Measurements from ENCODE around the gene ENPP7.

Gene ENPP7

GRCh38 chr17:79781012-79781650 lies 50.4 kb downstream of the ENPP7 start:
- peaks cover 0 to 17% (median 14%) of the 10 kb centered on the region in 4 donors for H3K4me1 ChIP-seq
- intact Hi-C loops (cut with DNase I; ENCODE audit: low total_unique reads), result no loop called here
- H3K4me3 ChIP-seq, result no peak overlapping the region
- no peak for TF ChIP-seq CTCF (IDR thresholded peaks at IDR 0.05)
- DNase-seq, result no peak
- peaks cover 6 to 97% of the 10 kb centered on the region in 2 donors for H3K27me3 ChIP-seq
- H3K36me3 ChIP-seq, result no peaks in the 10 kb centered on the region
- no peak overlapping the region for H3K27ac ChIP-seq
- H3K9me3 ChIP-seq, result no peaks in the 10 kb centered on the region

- intact Hi-C loops (cut with DNase I; ENCODE audit: low total_unique reads), result no loop called here
- H3K27me3 ChIP-seq, result peaks cover 6 to 97% of the 10 kb centered on the region in 2 donors
Measured at GRCh38 chr17:79781736-79782575, 51.2 kb downstream of the ENPP7 start.

GRCh38 chr17:79783891-79784290 lies 53.1 kb downstream of the ENPP7 start:
- Histone ChIP-seq H3K4me3 (no peak overlapping the region), H3K4me1 (peaks cover 0 to 2% (median under 1%) of the 10 kb centered on the region in 4 donors), H3K36me3 (no peaks in the 10 kb centered on the region), H3K27me3 (peaks cover 0 to 99% of the 10 kb centered on the region in 2 donors), H3K9me3 (no peaks in the 10 kb centered on the region), H3K27ac (no peak overlapping the region)
- intact Hi-C loops (cut with DNase I; ENCODE audit: low total_unique reads), result no loop called here
- TF ChIP-seq CTCF (IDR thresholded peaks at IDR 0.05), result no peak
- no peak for DNase-seq

More at GRCh38 chr17:79781736-79782575, 51.2 kb downstream of the ENPP7 start:
- H3K36me3 ChIP-seq, result no peaks in the 10 kb centered on the region
- no peak for DNase-seq
- no peaks in the 10 kb centered on the region for H3K9me3 ChIP-seq
- H3K27ac ChIP-seq, result no peak overlapping the region
- peaks cover 0 to 17% (median 14%) of the 10 kb centered on the region in 4 donors for H3K4me1 ChIP-seq
- no peak for TF ChIP-seq CTCF (IDR thresholded peaks at IDR 0.05)
- H3K4me3 ChIP-seq, result no peak overlapping the region

- no peaks in the 10 kb centered on the region for H3K36me3 ChIP-seq
- no peaks in the 10 kb centered on the region for H3K9me3 ChIP-seq
- H3K4me3 ChIP-seq, result no peak overlapping the region
- no peak overlapping the region for H3K27ac ChIP-seq
- intact Hi-C loops (cut with DNase I; ENCODE audit: low total_unique reads), result no loop called here
- peaks cover 0 to 2% (median under 1%) of the 10 kb centered on the region in 4 donors for H3K4me1 ChIP-seq
- H3K27me3 ChIP-seq, result peaks cover 0 to 99% of the 10 kb centered on the region in 2 donors
- DNase-seq, result no peak
- TF ChIP-seq CTCF (IDR thresholded peaks at IDR 0.05), result no peak
Measured at GRCh38 chr17:79784353-79785016, 53.7 kb downstream of the ENPP7 start.

GRCh38 chr17:79785017-79785899 lies 54.5 kb downstream of the ENPP7 start:
- Histone ChIP-seq H3K4me1 (peaks cover 0 to 9% (median 8%) of the 10 kb centered on the region in 4 donors), H3K27ac (no peak overlapping the region), H3K4me3 (no peak overlapping the region), H3K9me3 (no peaks in the 10 kb centered on the region), H3K27me3 (peaks cover 4 to 99% of the 10 kb centered on the region in 2 donors), H3K36me3 (no peaks in the 10 kb centered on the region)
- TF ChIP-seq CTCF (IDR thresholded peaks at IDR 0.05), result no peak
- intact Hi-C loops (cut with DNase I; ENCODE audit: low total_unique reads), result no loop called here
- DNase-seq, result no peak
